Activated naive CD4-positive, alpha-beta T cell treated with anti-CD3 and anti-CD28 coated beads, Interleukin-2, amount 50 U/mL, for 24 hours (primary cell): ENCODE data around the gene B4GALNT2.
"Not testable (repeated sequence)": the region's sequence is repeated elsewhere in the genome, so short reads cannot be mapped to it uniquely, and the experiment has no call there.

Experiments used
- H3K27ac Mint-ChIP-seq: one replicate; pipeline ENCODE4 v1.8.0; 2021; ENCODE audit warnings: mild to moderate bottlenecking, mixed read lengths
- H3K27me3 Mint-ChIP-seq: one replicate; pipeline ENCODE4 v1.8.0; 2021; ENCODE audit warnings: mixed read lengths
- H3K36me3 Mint-ChIP-seq: one replicate; pipeline ENCODE4 v1.8.0; 2021; ENCODE audit warnings: mixed read lengths
- H3K4me1 Mint-ChIP-seq: one replicate; pipeline ENCODE4 v1.8.0; 2021; ENCODE audit warnings: mixed read lengths
- H3K4me3 Mint-ChIP-seq: one replicate; pipeline ENCODE4 v1.8.0; 2021; ENCODE audit warnings: mild to moderate bottlenecking, mixed read lengths
- H3K9me3 Mint-ChIP-seq: one replicate; pipeline ENCODE4 v1.8.0; 2021; ENCODE audit warnings: mixed read lengths

B4GALNT2 gene

DNA sequence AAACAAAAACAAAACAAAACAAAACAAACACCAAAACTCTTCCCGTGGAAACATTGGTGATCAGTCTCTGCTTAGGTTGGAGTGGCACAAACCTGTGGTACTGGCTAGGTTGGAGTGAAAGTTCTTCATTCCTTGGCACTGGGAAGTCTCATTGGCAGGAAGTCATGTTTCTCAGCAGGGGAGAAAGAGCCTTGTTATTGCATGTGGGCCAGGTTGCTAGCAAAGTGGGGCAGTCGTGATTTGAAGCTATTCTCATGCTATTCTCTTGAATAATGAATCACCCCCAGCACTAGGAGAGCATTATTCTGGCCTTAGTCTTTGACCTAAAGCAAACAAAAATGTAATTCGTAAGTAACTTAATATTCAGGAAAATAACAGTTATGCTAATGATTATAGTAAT lies 24.3 kb upstream of the B4GALNT2 start:
- no peak overlapping the region for H3K4me3 Mint-ChIP-seq
- H3K27me3 Mint-ChIP-seq = no peaks in the 10 kb centered on the region
- H3K36me3 Mint-ChIP-seq = no peaks in the 10 kb centered on the region
- no peaks in the 10 kb centered on the region for H3K4me1 Mint-ChIP-seq
- no peaks in the 10 kb centered on the region for H3K9me3 Mint-ChIP-seq
- no peak overlapping the region for H3K27ac Mint-ChIP-seq

DNA sequence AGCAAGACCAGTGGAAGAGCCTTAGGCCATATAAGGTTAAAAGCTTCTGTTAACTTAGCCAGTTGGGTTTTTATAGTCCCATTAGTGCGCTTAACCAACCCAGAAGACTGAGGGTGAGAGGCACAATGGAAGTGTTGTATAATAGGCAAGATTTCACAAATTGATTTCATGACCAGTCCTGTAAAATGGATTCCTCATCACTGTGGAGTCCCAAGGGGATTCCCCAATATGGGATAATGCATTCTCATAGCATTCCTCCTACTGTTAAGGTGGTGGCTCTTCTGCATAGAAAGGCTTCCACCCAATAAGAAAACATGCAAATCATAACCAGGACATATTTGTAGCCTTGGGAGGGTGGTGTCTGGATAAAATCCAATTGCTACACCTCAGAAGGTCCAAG lies 22.1 kb upstream of the B4GALNT2 start:
- Mint-ChIP-seq H3K27me3 (peaks cover 2% of the 10 kb centered on the region), H3K27ac (no peak overlapping the region), H3K36me3 (no peaks in the 10 kb centered on the region), H3K9me3 (no peaks in the 10 kb centered on the region), H3K4me1 (no peaks in the 10 kb centered on the region), H3K4me3 (no peak overlapping the region)

DNA sequence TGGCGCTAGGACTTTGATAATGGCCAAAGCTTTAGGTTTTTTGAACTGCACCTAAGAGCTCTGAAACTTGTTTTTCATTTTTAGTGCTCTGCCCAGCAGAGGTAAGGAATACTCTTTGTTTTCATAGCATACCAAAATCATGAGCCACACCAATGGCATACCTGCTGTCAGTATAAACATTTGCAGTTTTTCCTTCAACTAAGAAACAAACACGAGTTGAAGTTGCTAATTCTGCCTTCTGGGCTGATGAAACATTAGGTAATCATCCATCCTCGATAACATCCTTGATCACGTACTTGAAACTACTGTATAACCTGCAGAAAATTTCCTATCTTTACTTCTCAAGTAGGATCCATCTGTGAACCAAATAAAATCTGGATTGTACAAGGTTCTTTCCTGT lies 20.6 kb upstream of the B4GALNT2 start:
- no peaks in the 10 kb centered on the region for H3K4me1 Mint-ChIP-seq
- H3K9me3 Mint-ChIP-seq = no peaks in the 10 kb centered on the region
- H3K27ac Mint-ChIP-seq = no peak overlapping the region
- H3K4me3 Mint-ChIP-seq = no peak overlapping the region
- H3K36me3 Mint-ChIP-seq = no peaks in the 10 kb centered on the region
- peaks cover 5% of the 10 kb centered on the region for H3K27me3 Mint-ChIP-seq

DNA sequence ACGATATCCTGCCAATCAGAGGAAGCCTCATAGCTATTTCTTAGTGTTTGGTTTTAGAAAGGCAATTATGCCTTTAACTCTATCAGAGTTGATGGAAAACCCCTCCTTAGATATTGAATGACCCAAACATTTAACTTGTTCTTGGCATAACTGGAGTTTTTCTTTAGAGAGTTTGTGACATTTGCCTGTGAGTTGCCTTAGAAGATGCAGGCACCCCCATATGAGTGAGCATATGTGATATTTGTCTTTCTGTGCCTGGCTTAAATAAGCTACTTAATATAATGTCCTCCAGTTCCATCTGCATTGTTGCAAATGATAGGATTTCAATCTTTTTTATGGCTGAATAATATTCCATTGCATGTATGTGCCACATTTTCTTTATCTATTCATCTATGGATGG lies 19.6 kb upstream of the B4GALNT2 start:
- H3K36me3 Mint-ChIP-seq = no peaks in the 10 kb centered on the region
- H3K27me3 Mint-ChIP-seq = peaks cover 10% of the 10 kb centered on the region
- no peaks in the 10 kb centered on the region for H3K9me3 Mint-ChIP-seq

DNA sequence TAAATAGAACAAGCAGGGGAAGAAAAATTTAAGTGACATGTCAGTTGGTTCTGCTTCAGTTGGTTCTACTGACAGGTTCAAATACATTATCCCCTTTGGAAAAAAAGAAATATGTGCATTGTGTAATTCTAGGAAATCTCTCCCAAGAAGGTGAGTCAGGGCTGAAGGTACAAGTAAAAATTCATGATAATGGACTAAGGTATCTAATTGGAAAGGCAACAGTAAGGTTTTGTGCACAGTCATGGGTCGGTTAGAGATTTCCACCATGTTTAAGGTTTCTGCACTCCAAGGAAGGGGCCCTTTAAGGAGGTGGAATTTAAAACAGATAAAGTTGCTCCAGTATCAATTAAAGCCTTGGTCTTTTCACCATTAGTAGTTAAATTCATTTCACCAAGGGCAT lies 17.9 kb upstream of the B4GALNT2 start:
- Mint-ChIP-seq H3K4me3 (no peak overlapping the region), H3K4me1 (no peaks in the 10 kb centered on the region), H3K36me3 (no peaks in the 10 kb centered on the region), H3K9me3 (no peaks in the 10 kb centered on the region), H3K27me3 (peaks cover 11% of the 10 kb centered on the region), H3K27ac (no peak overlapping the region)

More for the DNA sequence above, 19.6 kb upstream of the B4GALNT2 start:
- Mint-ChIP-seq H3K4me1 (no peaks in the 10 kb centered on the region), H3K4me3 (no peak overlapping the region), H3K27ac (no peak overlapping the region)

DNA sequence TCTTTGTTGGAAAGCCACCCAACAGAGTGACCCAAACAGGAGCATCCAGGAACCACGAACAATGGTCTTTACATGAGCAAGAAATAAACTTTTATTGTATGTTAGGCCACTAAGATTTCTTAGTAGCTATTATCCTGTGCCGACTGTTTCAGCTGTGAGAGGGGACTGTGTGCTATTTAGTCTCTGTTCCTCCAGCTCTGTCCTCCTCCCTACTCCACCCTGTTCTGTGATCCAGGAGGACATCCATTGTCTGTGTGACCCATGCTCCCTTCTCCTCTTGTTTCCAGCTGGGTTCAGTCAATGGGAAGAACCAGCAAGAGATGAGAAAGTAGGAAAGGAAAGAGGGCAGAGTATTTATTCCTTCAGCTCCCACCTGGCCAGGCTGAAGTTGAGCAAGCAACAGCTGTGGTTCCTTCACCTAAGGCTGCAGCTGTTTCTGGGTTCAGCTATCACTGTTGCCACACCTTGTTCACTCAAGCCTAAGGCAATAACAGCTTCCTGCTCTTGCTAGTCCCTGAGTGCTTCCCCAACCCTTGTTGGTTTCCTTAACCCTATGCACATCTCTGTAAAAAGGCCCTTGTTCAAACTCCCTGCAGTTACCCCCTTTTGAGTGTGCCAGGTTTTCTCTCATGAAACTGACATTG lies 14.9 kb upstream of the B4GALNT2 start:
- H3K4me3 Mint-ChIP-seq = no peak overlapping the region
- H3K9me3 Mint-ChIP-seq = no peaks in the 10 kb centered on the region
- no peaks in the 10 kb centered on the region for H3K36me3 Mint-ChIP-seq
- H3K27ac Mint-ChIP-seq = no peak overlapping the region
- no peaks in the 10 kb centered on the region for H3K4me1 Mint-ChIP-seq
- peaks cover 17% of the 10 kb centered on the region for H3K27me3 Mint-ChIP-seq

DNA sequence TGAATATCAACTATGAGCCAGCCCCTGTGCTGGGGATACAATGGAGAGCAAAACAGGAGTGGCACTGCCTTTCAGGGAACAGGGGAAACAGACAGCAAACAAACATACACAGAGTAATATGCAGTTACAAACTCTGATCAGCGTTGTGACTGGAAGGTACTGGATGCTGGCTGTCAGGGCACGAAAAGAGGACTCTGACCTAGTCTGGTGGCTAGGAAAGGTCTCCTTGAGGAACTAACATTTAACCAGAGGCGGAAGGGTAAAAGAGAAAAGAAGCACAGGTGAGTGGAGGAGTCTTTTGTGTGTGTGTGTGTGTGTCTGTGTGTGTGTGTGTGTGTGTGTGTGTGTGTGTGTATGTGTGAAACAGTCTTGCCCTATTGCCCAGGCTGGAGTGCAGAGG lies 12.4 kb upstream of the B4GALNT2 start:
- Mint-ChIP-seq H3K36me3 (no peaks in the 10 kb centered on the region), H3K27me3 (peaks cover 15% of the 10 kb centered on the region), H3K4me1 (no peaks in the 10 kb centered on the region)

DNA sequence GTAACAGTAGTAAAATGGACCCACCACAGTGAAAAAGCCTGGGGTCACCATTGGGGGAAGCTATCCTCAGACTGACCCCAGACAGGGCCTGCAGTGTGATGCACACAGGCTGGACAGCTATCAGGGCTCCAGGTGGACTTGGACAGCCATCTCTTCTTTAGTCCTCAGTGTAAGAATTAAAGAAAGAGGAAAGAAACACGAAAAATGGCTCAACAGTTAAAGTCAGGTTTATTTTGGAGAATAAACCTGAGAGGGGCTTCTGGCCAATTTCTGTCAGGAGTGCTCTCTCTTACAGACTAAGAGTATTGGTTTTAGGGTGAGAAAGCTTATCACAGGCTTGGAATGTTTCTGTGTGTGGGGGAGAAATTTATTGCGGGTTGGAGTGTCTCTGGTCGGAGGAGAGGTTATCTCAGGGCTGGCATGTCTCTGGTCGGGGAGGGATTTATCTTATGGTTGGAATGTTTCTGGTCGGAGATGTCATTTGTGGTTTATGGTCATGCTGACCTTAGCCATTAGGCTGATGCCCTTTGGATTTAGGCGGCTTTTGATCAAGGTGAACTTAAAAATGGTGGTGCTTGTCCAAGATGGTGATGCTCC lies 10.8 kb upstream of the B4GALNT2 start:
- Mint-ChIP-seq H3K9me3 (no peaks in the 10 kb centered on the region), H3K4me3 (no peak overlapping the region), H3K36me3 (no peaks in the 10 kb centered on the region), H3K4me1 (no peaks in the 10 kb centered on the region), H3K27ac (no peak overlapping the region), H3K27me3 (peaks cover 11% of the 10 kb centered on the region)

More for the DNA sequence above, 12.4 kb upstream of the B4GALNT2 start:
- no peak overlapping the region for H3K27ac Mint-ChIP-seq
- H3K9me3 Mint-ChIP-seq = no peaks in the 10 kb centered on the region
- no peak overlapping the region for H3K4me3 Mint-ChIP-seq

DNA sequence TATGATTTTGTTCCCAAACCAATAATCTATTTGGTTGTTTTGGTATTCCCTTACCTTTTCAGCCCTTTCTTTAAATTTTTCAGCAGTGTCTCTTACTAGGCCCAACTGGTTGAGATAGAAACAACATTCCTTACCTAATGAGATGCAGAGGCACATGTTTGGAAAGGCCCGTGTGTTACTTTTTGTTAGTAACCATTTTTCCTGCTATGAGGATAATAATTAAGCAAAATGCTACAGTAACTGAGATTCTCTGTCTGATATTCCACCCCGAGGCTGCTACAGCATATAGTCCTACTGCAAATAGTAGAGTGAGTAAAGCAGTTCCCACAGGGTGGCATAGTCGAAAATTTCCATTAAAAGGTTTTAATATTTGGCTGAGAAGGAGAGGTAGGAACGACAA lies 10.0 kb upstream of the B4GALNT2 start:
- no peaks in the 10 kb centered on the region for H3K4me1 Mint-ChIP-seq
- H3K4me3 Mint-ChIP-seq = no peak overlapping the region
- peaks cover 11% of the 10 kb centered on the region for H3K27me3 Mint-ChIP-seq
- no peaks in the 10 kb centered on the region for H3K36me3 Mint-ChIP-seq
- no peaks in the 10 kb centered on the region for H3K9me3 Mint-ChIP-seq
- no peak overlapping the region for H3K27ac Mint-ChIP-seq

DNA sequence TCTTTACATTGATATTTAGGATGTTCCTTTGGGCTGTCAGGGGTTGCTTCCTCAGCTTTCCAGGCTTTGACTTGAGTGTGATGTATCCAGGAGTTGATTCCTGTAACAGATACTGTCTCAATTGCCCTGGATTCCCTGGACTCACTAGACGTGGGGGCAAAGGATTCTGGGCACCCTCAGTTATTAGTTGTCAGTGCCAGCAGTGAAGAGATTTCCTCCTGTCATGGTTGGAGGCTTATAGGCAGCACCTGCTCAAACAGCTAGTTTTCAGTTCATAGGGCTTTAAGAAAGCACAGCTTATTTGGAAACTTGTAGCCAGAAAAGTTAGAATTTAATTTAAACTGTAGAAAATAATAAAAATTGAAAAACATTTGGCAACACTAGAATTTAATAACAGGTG lies 9.5 kb upstream of the B4GALNT2 start:
- Mint-ChIP-seq H3K4me3 (no peak overlapping the region), H3K4me1 (no peaks in the 10 kb centered on the region), H3K27me3 (peaks cover 8% of the 10 kb centered on the region), H3K27ac (no peak overlapping the region), H3K36me3 (no peaks in the 10 kb centered on the region), H3K9me3 (no peaks in the 10 kb centered on the region)

DNA sequence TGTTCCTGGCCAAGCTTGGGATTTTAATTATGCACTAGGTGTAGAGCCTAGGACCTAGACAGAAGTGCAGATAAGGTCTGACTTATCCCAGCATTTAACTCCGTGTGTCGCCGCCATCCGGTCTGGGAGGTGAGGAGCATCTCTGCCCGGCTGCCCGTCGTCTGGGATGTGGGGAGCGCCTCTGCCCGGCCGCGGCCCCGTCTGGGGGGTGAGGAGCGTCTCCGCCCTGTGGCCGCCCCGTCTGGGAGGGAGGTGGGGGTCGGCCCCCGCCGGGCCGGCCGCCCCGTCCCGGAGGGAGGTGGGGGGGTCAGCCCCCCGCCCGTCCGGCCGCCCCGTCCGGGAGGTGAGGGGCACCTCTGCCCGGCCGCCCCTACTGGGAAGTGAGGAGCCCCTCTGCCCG lies 7.1 kb upstream of the B4GALNT2 start:
- peaks cover 12% of the 10 kb centered on the region for H3K27me3 Mint-ChIP-seq
- H3K36me3 Mint-ChIP-seq = no peaks in the 10 kb centered on the region
- H3K4me3 Mint-ChIP-seq = no peak overlapping the region
- H3K27ac Mint-ChIP-seq = no peak overlapping the region
- H3K9me3 Mint-ChIP-seq = no peaks in the 10 kb centered on the region
- no peaks in the 10 kb centered on the region for H3K4me1 Mint-ChIP-seq

DNA sequence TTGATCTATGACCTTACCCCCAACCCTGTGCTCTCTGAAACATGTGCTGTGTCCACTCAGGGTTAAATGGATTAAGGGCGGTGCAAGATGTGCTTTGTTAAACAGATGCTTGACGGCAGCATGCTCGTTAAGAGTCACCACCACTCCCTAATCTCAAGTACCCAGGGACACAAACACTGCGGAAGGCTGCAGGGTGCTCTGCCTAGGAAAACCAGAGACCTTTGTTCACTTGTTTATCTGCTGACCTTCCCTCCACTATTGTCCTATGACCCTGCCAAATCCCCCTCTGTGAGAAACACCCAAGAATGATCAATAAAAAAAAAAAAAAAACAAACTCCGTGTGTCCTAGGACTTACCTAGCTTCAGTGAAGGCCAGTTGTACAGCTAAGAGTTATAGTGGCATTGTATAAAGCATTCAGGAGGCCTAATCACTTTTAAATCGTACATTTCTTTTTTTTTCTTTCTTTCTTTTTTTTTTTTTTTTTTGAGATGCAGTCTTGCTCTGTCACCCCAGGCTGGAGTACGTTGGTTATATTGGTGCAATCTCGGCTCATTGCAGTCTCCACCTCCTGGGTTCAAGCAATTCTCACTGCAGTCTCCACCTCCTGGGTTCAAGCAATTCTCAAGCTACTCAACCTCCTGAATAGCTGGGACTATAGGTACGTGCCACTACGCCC lies 6.2 kb upstream of the B4GALNT2 start:
- not testable (repeated sequence) for H3K36me3 Mint-ChIP-seq, H3K4me1 Mint-ChIP-seq, H3K27ac Mint-ChIP-seq, H3K4me3 Mint-ChIP-seq, H3K9me3 Mint-ChIP-seq
- H3K27me3 Mint-ChIP-seq = peaks cover 19% of the 10 kb centered on the region

DNA sequence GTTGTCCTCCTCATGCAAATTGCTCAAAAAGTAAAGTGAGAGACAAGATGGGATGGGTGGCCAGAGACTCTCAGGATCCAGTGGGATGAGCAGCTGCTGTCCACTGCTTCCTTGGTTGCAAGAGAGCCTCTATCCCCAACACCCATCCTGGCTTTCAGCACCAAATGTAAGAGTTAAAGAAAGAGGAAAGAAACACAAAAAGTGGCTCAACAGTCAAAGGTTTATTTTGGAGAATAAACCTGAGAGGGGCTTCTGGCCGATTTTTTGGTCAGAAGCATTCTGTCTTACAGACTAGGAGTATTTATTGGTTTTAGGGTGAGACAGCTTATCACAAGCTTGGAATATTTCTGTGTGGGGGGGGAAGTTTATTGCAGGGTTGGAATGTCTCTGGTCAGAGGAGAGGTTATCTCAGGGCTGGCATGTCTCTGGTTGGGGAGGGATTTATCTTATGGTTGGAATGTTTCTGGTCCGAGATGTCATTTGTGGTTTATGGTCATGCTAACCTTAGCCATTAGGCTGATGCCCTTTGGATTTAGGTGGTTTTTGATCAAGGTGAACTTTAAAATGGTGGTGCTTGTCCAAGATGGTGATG lies 3.1 kb upstream of the B4GALNT2 start:
- not testable (repeated sequence) for H3K4me3 Mint-ChIP-seq, H3K27ac Mint-ChIP-seq, H3K9me3 Mint-ChIP-seq, H3K4me1 Mint-ChIP-seq, H3K36me3 Mint-ChIP-seq
- peaks cover 27% of the 10 kb centered on the region for H3K27me3 Mint-ChIP-seq

DNA sequence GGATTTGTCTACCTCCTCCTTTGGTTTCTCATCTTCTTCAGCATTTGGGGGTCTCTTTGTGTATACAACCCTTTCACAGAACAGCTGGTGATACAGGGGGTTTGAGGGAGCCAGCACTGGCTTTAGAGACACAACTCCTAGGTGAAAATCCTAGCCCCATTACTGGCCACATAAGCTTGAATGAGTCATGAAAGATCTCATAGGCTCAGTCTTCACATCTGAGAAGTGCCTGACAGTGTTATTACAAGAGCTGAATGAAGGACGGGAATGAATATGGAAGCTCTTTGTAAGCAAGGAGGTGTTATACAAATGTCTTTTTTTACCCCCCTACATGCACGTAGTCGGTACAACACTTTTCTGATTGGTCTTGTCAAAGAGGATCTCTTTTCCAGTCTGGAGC lies 1.7 kb upstream of the B4GALNT2 start:
- Mint-ChIP-seq H3K4me3 (no peak overlapping the region), H3K4me1 (peaks cover 8% of the 10 kb centered on the region), H3K27me3 (peaks cover 27% of the 10 kb centered on the region), H3K27ac (no peak overlapping the region), H3K36me3 (no peaks in the 10 kb centered on the region), H3K9me3 (no peaks in the 10 kb centered on the region)

DNA sequence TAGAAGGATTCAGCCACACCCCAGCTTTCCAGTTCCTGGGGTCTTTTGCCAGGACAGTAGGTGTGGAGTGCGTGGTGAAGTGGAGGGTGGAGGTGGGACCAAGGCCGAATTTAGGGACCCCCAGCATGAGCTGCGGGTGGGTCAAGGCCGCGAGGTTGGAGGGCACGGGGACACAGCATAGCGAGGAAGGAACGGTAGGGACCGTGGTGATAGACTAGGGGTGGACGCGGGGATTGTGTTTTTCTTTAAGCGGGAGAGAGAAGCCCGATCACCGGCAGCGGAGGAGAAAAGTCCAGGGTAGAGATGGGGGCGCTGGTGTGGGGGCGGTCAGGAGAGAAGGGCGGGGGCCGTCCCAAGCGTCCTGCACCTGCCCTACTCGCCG lies 261 bp upstream of the B4GALNT2 start:
- H3K36me3 Mint-ChIP-seq = no peaks in the 10 kb centered on the region
- H3K27me3 Mint-ChIP-seq = peaks cover 27% of the 10 kb centered on the region
- peaks cover 8% of the 10 kb centered on the region for H3K4me1 Mint-ChIP-seq
- no peak overlapping the region for H3K27ac Mint-ChIP-seq
- H3K9me3 Mint-ChIP-seq = no peaks in the 10 kb centered on the region
- H3K4me3 Mint-ChIP-seq = peak overlapping the region; percentile 74

DNA sequence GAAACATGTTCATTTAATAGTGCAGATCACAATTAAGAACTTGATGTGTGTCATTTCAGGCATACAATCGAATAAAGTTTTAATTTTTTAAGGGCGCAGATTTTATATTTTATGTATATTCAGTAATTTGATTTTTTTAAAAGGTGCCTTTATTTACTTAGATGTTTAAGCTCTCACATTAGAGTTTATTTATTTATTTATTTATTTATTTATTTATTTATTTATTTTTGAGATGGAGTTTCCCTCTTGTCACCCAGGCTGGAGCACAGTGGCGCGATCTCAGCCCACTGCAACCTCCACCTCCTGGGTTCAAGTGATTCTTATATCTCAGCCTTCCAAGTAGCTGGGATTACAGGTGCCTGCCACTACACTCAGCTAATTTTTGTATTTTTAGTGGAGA lies 3.8 kb downstream of the B4GALNT2 start:
- Mint-ChIP-seq H3K27ac (no peak overlapping the region), H3K4me1 (peaks cover 8% of the 10 kb centered on the region), H3K4me3 (no peak overlapping the region), H3K27me3 (peaks cover 16% of the 10 kb centered on the region), H3K36me3 (no peaks in the 10 kb centered on the region), H3K9me3 (no peaks in the 10 kb centered on the region)
